HG02981 (cell line): ENCODE measurements around the gene GNB5.

Source experiments
- ATAC-seq: cut with Tn5 transposase; IDR thresholded peaks from one replicate; pipeline ENCODE4 v1.9.1; 2021; ENCODE audit warnings: mild to moderate bottlenecking, moderate library complexity; ENCODE audit not compliant: unreplicated experiment

The GNB5 gene

GRCh38 chr15:52208306-52208946, 17.2 kb upstream of the GNB5 start:
- ATAC-seq: peak; percentile 88

DNA sequence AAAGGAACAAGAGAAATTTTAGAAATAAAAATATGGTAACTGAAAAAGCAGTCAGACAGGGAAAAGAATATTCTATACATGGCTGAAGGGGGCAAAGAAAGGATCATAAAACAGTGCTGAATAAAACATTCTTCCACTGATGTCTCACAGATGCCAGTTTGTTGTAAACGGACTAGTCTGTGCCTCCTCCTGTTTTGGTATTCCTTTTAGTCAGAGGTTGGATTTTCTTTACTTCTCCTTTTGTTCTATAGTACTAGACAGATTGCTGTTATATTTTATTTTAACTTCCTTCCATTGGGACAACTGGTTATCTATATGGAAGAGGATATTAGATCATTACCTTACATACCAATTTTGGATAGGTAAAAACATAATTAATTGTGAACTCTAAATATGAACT, 16.0 kb upstream of the GNB5 start:
- ATAC-seq: no peak

DNA sequence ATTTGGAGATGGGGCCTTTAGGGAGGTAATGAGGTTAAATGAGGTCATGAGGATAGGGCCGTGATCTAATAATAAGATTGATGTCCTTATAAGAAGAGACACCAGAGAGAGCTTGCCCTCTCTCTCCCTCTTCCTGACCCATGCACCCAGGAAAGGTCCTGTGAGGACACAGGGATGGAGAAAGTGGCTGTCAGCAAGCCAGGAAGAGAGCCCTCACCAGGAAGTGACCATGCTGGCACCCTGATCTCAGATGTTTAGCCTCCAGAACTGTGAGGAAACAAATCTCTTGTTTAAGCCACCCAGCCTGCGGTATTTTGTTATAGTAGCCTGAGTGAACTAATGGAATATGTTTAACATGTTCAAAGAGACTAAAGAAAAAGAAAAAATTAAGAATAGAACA, 15.3 kb upstream of the GNB5 start:
- ATAC-seq: no peak

DNA sequence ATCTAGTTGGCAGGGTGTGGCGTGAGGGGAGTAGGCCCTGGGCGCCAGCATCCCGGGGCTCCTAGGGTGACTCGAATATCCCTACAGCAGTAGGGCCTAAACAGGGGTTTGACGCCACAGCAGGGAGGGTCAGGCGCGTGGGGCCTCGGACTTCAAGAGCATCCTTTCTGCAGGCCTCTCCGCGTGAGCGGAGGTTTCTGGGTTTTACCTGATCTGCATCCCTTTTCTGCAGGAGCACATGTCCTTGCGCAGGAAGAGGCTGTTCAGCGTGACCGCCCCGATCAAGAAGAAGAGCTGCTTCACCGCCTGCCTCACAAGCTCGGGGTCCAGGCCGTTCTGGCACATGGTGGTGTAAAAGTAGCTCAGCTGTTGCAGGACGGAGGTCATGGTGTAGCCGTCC, 13.5 kb upstream of the GNB5 start:
- ATAC-seq: no peak

DNA sequence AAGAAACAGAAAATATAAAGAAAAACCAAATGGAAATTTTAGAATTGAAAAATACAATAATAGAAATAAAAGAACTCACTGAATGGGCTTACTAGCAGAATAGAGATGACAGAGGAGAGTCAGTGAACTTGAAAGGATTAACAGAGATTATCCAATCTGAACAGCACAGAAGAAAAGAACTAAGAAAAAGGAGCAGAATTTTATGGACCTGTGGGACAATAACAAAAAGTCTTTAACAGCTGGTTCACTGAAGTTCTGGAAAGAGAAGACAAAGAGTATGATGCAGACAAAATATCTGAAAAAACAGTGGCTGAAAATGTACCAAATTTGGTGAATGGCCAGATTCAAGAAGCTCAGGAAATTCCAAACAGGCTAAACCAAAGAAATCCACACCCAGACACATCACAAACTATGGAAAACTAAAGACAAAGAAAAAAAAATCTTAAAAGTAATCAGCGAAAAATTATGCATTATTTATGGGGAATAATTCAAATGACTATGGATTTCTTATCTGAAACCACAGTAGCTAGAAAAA, 9.7 kb upstream of the GNB5 start:
- no peak for ATAC-seq

DNA sequence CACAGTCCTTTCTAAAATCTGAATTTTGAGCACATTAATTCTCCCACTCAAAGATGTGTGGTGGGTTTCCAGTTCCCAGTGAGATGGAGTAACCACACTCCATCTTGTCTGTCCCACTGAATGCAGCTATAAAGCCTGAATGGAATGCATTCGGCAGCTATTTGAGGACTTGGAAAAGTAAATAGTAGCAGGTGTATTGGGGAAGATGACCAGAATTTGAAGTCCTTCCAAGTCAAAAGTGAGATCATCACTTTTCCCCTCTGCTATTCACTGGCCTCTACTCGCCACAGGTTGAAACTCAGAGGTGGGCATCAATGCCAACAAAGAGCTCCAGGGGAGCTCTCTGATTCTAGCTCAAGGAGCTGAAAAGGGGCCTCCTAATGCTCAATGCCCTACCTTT, 8.1 kb upstream of the GNB5 start:
- ATAC-seq: no peak

DNA sequence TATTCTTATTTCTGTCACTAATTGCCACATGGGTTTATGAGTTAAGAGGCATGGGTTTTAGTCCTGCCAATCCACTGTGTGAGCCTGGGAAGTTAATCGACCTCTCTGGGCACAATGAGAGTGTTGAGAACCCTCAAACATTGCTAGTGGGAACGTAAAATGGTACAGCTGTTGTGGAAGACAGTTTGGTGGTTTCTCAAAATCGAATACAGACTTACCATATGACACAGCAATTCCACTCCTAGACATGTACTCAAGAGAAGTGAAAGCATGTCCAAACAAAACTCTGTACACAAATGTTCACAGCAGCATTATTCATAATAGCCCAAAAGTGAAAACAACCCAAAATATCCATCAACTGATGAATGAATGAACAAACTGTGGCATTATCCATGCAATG, 5.7 kb upstream of the GNB5 start:
- ATAC-seq: no peak

DNA sequence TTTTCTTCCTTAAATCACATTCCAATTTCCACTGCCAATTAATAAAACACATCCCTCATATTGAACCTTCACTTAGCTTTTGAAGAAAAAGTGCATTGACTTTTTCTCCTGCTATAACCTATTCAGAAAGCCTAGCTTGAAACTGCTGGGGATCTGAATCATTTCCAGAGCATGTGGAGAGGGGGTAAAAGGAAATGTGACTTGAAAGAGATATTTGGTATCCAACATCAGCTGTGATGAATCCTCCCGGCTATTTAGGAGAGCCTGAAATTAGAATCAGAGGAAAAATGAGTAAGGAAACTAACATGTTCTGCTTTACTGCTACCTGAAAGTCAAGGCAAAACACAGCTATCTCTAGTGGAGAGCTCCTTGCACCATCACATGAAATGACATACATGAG, 2.6 kb upstream of the GNB5 start:
- no peak for ATAC-seq

DNA sequence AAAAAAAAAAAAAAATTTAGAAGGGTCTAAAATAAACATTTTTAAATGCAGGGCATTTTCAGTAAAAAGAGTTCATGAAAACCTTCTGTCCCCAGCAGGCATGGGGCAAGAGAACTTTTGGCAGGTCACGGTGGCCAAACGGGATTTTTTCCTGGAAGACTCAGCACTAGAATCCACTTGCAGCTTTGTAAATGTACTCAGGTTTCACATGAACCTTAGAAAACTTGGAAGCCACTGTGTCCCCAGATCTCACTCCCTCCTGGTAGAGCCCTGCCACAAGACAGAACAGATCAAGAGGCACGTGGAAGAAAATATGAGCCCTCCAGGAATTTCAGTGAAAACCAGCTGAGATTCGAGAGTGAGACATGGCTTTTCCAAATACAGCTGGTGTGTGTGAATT, 2.1 kb upstream of the GNB5 start:
- no peak for ATAC-seq

- no peak for ATAC-seq
Measured at GRCh38 chr15:52186651-52187486, 4.3 kb downstream of the GNB5 start.

DNA sequence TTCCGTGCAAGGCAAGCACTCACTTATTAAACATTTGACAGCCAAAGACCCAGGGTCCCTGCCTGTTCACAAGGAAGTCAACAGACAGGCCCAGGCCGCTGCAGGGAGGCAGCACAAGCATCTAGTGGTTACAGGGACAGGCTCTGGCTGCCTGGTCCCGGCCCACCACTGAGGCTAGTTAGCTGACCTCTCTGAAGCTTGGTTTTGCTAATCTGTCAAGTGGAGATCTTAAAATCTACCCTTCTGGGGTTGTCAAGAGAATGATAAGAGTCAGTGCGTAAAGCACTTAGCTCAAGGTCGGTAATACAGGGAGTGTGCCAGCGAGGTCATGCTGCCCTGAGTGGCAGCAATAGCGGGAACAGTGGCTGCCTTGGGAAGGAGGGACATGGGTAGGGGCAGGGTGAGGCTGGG, 6.0 kb downstream of the GNB5 start:
- ATAC-seq: no peak

DNA sequence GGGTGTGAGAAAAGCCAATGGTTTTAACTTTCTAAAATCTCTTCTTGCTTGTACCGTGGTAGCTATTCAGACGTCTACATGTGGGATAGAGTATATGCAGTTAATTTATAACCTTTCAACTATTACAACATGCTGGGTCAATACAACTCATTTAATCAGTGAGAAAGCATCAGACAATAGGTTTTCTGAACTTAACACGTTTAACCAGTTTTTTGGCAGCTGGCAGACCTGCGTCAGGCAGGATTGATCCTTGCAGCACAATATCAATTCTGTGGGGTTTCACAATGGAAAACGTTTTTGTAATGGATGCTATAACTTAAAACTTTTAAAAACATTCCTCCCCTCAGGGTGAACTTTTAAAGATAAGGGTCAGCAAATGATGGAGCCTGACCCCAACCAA, 6.5 kb downstream of the GNB5 start:
- ATAC-seq: no peak

GRCh38 chr15:52183562-52184173, 7.5 kb downstream of the GNB5 start:
- no peak for ATAC-seq

DNA sequence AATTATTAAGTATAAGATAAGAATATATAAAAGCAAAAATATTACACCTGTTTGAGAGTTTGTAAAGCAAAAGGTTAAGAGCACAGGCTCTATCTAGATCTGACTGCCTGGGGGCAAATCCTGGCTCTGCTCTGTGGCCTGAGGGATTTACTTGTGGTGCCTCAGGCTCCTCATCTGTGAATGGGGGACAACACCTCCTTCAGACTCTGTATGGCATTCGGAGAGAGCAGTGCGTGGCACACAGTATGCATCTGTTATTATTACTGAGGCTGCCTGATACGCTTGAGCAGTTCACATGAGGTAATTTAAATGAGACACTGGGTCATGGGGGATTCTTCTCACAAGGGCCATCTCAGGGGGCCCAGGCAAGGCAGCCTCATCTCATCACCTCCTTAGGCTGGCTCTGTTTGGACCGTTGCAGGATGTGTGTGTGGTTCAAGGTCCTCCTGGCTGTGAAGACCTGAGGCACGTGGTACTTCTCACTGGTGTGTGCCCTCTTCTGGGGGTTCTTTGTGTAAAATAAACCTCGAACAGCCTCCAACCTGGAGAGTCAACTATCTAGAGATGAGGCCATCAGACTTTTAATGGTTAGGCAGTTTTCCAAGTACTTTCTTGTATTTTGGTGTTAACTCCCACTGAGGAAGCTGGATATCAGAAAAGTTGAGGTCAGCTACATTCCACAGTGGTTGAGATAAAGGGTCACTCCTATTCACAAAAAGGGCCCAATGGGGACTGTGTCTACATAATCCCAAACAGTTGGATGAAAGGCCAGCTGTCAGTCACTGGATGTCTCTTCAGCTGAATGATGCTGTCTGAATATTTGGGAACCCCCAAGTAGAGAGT, 9.0 kb downstream of the GNB5 start:
- no peak for ATAC-seq

- ATAC-seq: no peak
Measured at GRCh38 chr15:52180851-52181450, 10.2 kb downstream of the GNB5 start.

DNA sequence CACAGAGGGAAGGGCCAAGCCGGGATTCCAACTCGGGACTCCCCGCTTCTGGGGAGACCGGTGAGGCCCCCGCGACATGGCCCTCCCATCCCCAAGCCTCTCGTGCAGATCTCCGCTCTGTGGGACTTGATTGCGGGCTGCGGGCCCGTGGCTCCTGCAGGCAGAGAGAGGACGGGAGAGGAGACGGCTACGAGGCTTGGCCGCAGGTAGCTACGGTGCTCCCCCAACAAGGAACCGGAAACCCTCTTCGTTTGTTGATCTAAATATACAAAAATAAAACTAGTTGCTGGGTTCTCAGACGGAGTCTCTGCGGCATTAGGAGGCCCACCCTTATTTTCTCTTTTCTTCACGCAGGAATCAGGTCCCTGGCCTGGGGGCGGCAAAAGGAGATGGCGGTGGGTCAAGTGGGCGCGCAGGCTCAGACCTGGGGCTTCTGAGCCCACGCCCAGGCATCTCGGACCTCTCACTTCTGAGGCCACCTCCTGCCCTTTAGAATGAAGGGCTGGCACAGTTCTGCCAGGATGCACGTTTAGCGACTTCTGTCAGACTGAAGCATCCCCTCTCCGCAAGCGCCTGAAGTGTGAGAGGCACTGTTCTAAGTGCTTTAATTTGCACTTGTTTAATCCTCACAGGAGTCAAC, 10.9 kb downstream of the GNB5 start:
- peak; percentile 27 for ATAC-seq

DNA sequence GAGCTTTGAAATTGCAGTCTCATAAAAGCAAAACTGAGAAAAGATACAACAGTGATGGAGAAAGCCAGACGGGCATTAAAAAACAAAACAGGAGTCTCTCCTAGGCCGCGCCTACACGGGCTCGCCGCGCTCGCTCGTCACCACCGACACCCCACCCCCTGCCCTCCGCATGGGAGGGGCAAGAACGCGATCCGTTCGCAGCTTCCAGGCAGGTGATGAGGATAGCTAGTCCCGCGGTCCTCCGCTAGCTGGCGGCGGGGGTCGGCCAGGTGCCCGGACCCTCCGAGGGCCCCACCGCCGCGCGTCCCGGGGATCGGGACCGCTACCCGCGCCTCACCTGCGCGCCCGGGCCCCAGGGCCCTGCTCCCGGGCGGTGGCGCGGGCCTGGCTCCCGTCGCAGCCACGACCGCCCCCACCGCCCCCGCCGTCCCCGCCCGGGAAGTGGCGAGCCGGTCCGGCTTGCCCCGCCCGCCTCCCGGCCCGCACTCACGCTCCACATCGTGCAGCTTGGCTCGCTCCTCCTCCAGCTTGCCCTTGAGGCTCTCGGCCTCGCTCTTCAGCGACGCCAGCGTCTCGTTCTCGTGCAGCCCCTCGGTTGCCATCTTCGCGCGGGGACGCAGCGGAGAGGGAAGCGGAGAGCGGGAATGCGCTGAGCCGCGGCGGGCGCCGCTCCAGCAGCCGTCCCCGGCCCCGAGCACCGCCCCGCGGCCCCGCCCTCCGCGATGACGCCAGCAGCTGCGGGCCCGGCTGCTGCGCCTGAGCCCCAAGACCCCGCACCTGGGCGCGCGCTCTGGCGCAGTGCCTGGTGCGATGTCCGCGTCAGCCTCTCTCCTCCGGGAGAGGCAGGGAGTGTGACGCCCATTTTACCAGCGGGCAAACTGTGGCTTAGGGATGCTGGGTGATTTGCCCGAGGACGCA, 11.7 kb downstream of the GNB5 start:
- ATAC-seq: peak; percentile 77

GRCh38 chr15:52178765-52179164, 12.4 kb downstream of the GNB5 start:
- no peak for ATAC-seq

GRCh38 chr15:52172869-52173268, 18.3 kb downstream of the GNB5 start:
- ATAC-seq: no peak
